Astrocyte (in vitro differentiated cells and primary cell): ENCODE data around the gene DLGAP1. TPM values are rescaled to one million over a fixed set of nuclear protein-coding genes. Genes with fewer than 3 reads are reported as not detected.

Experiments used
- DNase-seq: peaks from one replicate; pipeline ENCODE4 v3.0.0-alpha.2; 2010; ENCODE audit warnings: low read depth
- FAIRE-seq: peaks from 2 replicates; lab custom pipeline; 2011; peaks lifted over from hg19 to GRCh38; lab: Jason Lieb, UNC
- H2AFZ ChIP-seq: 2 replicates; pipeline ENCODE4 v1.6.0; 2012; ENCODE audit warnings: low read depth, low read length, inconsistent platforms
- H3K27ac ChIP-seq: 2 replicates; pipeline ENCODE4 v1.5.1; 2011; ENCODE audit warnings: low read depth, low read length, inconsistent platforms
- H3K27me3 ChIP-seq: 2 replicates; pipeline ENCODE4 v1.6.0; 2011; ENCODE audit warnings: low read length, inconsistent platforms; ENCODE audit not compliant: insufficient read depth
- H3K36me3 ChIP-seq: 2 replicates; pipeline ENCODE4 v1.5.1; 2011; ENCODE audit warnings: low read length, inconsistent platforms; ENCODE audit not compliant: insufficient read depth
- H3K4me1 ChIP-seq: 2 replicates; pipeline ENCODE4 v1.5.1; 2011; ENCODE audit warnings: low read length, inconsistent platforms; ENCODE audit not compliant: insufficient read depth
- H3K4me2 ChIP-seq: 2 replicates; pipeline ENCODE4 v1.6.0; 2012; ENCODE audit warnings: low read length, inconsistent platforms
- H3K4me3 ChIP-seq: 2 replicates; pipeline ENCODE4 v1.5.1; 2011; ENCODE audit warnings: low read depth, mild to moderate bottlenecking, low read length, inconsistent platforms; ENCODE audit not compliant: insufficient read depth
- H3K79me2 ChIP-seq: 2 replicates; pipeline ENCODE4 v1.6.0; 2012; ENCODE audit warnings: mild to moderate bottlenecking, low read length, inconsistent platforms; ENCODE audit not compliant: insufficient read depth
- H3K9ac ChIP-seq: 2 replicates; pipeline ENCODE4 v1.6.0; 2012; ENCODE audit warnings: mild to moderate bottlenecking, low read length, inconsistent platforms
- H3K9me3 ChIP-seq: 2 replicates; pipeline ENCODE4 v1.5.1; 2012; ENCODE audit warnings: low read depth, mild to moderate bottlenecking, low read length, inconsistent platforms; ENCODE audit not compliant: insufficient read depth
- H4K20me1 ChIP-seq: 2 replicates; pipeline ENCODE4 v1.6.0; 2012; ENCODE audit warnings: low read length, inconsistent platforms; ENCODE audit not compliant: insufficient read depth
- H3K27ac Mint-ChIP-seq: one replicate; pipeline ENCODE4 v1.8.0; 2021; ENCODE audit warnings: mild to moderate bottlenecking, mixed read lengths; ENCODE audit not compliant: unreplicated experiment
- H3K27me3 Mint-ChIP-seq: one replicate; pipeline ENCODE4 v1.8.0; 2021; ENCODE audit warnings: low read depth, mixed read lengths; ENCODE audit not compliant: unreplicated experiment
- H3K36me3 Mint-ChIP-seq: one replicate; pipeline ENCODE4 v1.8.0; 2021; ENCODE audit warnings: low read depth, mixed read lengths; ENCODE audit not compliant: unreplicated experiment
- H3K4me1 Mint-ChIP-seq: one replicate; pipeline ENCODE4 v1.8.0; 2021; ENCODE audit warnings: low read depth, mixed read lengths; ENCODE audit not compliant: unreplicated experiment
- H3K4me3 Mint-ChIP-seq: one replicate; pipeline ENCODE4 v1.8.0; 2021; ENCODE audit warnings: mild to moderate bottlenecking, moderate library complexity, mixed read lengths; ENCODE audit not compliant: unreplicated experiment
- H3K9me3 Mint-ChIP-seq: one replicate; pipeline ENCODE4 v1.8.0; 2021; ENCODE audit warnings: mild to moderate bottlenecking, mixed read lengths; ENCODE audit not compliant: unreplicated experiment
- CTCF ChIP-seq: IDR thresholded peaks from 2 replicates; pipeline ENCODE4 v1.5.1; 2011; ENCODE audit warnings: low read depth, mild to moderate bottlenecking, inconsistent platforms, low read length, moderate library complexity; ENCODE audit not compliant: insufficient read depth
- EZH2 ChIP-seq: IDR thresholded peaks from 2 replicates; pipeline ENCODE4 v1.6.1; 2012; ENCODE audit warnings: mild to moderate bottlenecking, low read length, inconsistent platforms; ENCODE audit not compliant: insufficient read depth
- total RNA-seq: library from RNA; stranded (reverse); gene quantifications from 2 replicates; pipeline ENCODE4 v1.2.1, GENCODE V29; 2021

Gene DLGAP1
- total RNA-seq, 1 donor from 2014 or later: 2.3 TPM

- no peaks in the 10 kb centered on the region for H3K9me3 ChIP-seq
- no peaks in the 10 kb centered on the region for H3K9me3 Mint-ChIP-seq
- FAIRE-seq (no peak), DNase-seq (no peak)
- no peak overlapping the region for H3K27ac Mint-ChIP-seq
- no peaks in the 10 kb centered on the region for H3K4me1 ChIP-seq
- TF ChIP-seq EZH2 (no peak), CTCF (no peak)
- H3K4me2 ChIP-seq: no peak overlapping the region
- no peaks in the 10 kb centered on the region for H3K27me3 Mint-ChIP-seq
- no peaks in the 10 kb centered on the region for H3K36me3 ChIP-seq
- H2AFZ ChIP-seq: no peak overlapping the region
- no peaks in the 10 kb centered on the region for H3K27me3 ChIP-seq
- H4K20me1 ChIP-seq: no peaks in the 10 kb centered on the region
- no peak overlapping the region for H3K4me3 Mint-ChIP-seq
- H3K9ac ChIP-seq: no peak overlapping the region
- H3K27ac ChIP-seq: no peak overlapping the region
- no peak overlapping the region for H3K4me3 ChIP-seq
- H3K36me3 Mint-ChIP-seq: no peaks in the 10 kb centered on the region
- no peaks in the 10 kb centered on the region for H3K4me1 Mint-ChIP-seq
- no peaks in the 10 kb centered on the region for H3K79me2 ChIP-seq
These were observed 614.3 kb downstream of the DLGAP1 start for GRCh38 chr18:3840766-3841165.

- no peak overlapping the region for H3K27ac Mint-ChIP-seq
- Histone ChIP-seq H3K9ac (no peak overlapping the region), H3K4me2 (no peak overlapping the region), H3K4me1 (no peaks in the 10 kb centered on the region), H3K9me3 (no peaks in the 10 kb centered on the region), H3K36me3 (no peaks in the 10 kb centered on the region), H2AFZ (no peak overlapping the region), H3K27ac (no peak overlapping the region), H3K79me2 (no peaks in the 10 kb centered on the region), H3K27me3 (no peaks in the 10 kb centered on the region), H4K20me1 (no peaks in the 10 kb centered on the region), H3K4me3 (no peak overlapping the region)
- H3K36me3 Mint-ChIP-seq: no peaks in the 10 kb centered on the region
- FAIRE-seq: no peak
- no peaks in the 10 kb centered on the region for H3K4me1 Mint-ChIP-seq
- DNase-seq: no peak
- H3K27me3 Mint-ChIP-seq: no peaks in the 10 kb centered on the region
- no peak overlapping the region for H3K4me3 Mint-ChIP-seq
- no peaks in the 10 kb centered on the region for H3K9me3 Mint-ChIP-seq
- TF ChIP-seq CTCF (no peak), EZH2 (no peak)
These were observed 615.5 kb downstream of the DLGAP1 start for GRCh38 chr18:3839581-3839981.

GRCh38 chr18:3836483-3837335 lies 618.4 kb downstream of the DLGAP1 start:
- Histone ChIP-seq H3K27me3 (no peaks in the 10 kb centered on the region), H3K4me3 (no peak overlapping the region), H4K20me1 (no peaks in the 10 kb centered on the region), H3K36me3 (no peaks in the 10 kb centered on the region), H3K9ac (no peak overlapping the region), H3K4me2 (no peak overlapping the region), H3K4me1 (no peaks in the 10 kb centered on the region), H2AFZ (no peak overlapping the region), H3K27ac (no peak overlapping the region), H3K9me3 (no peaks in the 10 kb centered on the region), H3K79me2 (no peaks in the 10 kb centered on the region)
- TF ChIP-seq CTCF: no peak
- no peak for TF ChIP-seq EZH2
- H3K36me3 Mint-ChIP-seq: no peaks in the 10 kb centered on the region
- no peak for FAIRE-seq
- no peaks in the 10 kb centered on the region for H3K27me3 Mint-ChIP-seq
- no peak for DNase-seq
- H3K4me1 Mint-ChIP-seq: no peaks in the 10 kb centered on the region
- no peak overlapping the region for H3K27ac Mint-ChIP-seq
- H3K9me3 Mint-ChIP-seq: no peaks in the 10 kb centered on the region
- no peak overlapping the region for H3K4me3 Mint-ChIP-seq
